Stimulated activated CD4-positive, alpha-beta T cell treated with anti-CD3 and anti-CD28 coated beads, Interleukin-12 subunit alpha, Interleukin-12 subunit beta, amount 100 ng/mL, for 4 hours (primary cell): Measurements from ENCODE around the gene MAST3.
"Not testable (repeated sequence)": the region's sequence is repeated elsewhere in the genome, so short reads cannot be mapped to it uniquely, and the experiment has no call there.

Source experiments
- DNase-seq: peaks from one replicate; pipeline ENCODE4 v3.0.0-alpha.2; 2020

MAST3 gene

GRCh38 chr19:18141031-18141430 lies 43.5 kb downstream of the MAST3 start:
- no peak for DNase-seq

DNA sequence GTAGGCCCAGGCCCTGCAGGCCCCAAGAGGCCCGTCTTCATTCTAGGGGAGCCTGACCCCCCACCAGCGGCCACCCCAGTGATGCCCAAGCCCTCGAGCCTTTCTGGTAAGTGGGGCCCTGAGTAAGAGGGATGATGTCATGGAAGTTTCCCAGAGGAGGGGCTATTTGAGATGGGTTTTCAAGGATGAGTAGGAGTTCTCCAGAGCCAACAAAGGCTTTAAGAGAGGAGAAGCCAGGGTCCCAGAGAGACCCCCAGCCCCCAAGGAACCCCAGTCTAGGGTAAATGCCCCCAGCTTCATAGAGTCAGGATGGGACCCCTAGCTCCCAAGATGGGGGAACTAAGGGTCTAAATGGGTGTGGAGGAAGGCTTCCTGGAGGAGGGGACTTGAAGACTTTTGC lies 46.3 kb downstream of the MAST3 start:
- no peak for DNase-seq

DNA sequence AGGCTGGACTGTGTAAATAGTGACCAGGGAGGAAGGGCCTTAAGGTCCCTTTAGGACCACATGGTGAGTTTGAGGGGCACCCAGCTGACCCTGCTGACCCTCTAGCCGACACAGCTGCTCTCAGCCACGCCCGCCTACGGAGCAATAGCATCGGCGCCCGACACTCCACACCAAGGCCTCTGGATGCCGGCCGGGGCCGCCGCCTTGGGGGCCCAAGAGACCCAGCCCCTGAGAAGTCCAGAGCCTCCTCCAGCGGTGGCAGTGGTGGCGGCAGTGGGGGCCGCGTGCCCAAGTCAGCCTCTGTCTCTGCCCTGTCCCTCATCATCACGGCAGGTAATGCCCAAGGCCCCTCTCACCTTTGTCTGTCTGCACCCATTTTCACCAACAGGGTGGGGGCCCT lies 46.8 kb downstream of the MAST3 start:
- no peak for DNase-seq

- no peak for DNase-seq
These were observed 47.3 kb downstream of the MAST3 start for GRCh38 chr19:18144906-18145305.

DNA sequence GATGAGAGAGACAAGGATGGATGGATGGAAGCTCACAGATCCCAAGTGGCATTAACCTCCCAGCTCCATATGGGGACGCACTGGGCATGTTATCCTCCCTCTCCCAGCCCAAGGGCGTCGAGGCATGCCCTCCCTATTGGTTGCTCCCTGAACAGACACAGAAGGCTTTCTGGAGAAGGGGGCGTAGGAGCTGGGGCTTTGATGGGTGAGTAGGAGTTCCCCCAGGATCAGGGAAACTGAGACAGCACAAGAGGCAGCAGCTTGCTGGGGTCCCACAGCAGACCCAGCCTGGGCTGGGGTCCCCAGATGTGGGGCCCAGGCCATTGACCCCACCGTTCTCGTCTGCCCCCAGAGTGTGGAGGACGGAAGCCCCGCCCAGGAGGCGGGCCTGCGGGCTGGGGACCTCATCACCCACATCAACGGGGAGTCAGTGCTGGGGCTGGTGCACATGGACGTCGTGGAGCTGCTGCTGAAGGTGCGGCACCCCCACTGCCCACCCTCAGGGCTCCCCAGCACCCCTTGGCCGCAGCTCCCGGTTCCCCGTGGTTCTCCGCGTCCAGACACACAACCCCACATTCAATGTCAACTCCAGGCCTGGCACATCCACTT lies 47.9 kb downstream of the MAST3 start:
- no peak for DNase-seq

DNA sequence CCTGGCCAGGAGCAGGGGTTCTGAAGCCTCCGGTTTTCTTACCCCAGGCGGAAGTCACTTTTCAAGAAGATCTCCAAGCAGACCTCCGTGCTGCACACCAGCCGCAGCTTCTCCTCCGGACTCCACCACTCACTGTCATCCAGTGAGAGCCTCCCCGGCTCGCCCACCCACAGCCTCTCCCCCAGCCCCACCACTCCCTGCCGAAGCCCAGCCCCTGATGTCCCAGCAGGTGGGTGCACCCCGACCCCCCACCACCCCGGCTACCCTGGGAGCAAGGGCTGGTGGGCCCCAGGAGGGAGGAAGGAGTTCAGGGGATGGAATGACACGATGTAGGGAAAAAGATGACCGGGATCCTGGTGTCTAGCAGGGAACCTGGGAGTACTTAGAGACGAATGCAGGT lies 49.8 kb downstream of the MAST3 start:
- no peak for DNase-seq

DNA sequence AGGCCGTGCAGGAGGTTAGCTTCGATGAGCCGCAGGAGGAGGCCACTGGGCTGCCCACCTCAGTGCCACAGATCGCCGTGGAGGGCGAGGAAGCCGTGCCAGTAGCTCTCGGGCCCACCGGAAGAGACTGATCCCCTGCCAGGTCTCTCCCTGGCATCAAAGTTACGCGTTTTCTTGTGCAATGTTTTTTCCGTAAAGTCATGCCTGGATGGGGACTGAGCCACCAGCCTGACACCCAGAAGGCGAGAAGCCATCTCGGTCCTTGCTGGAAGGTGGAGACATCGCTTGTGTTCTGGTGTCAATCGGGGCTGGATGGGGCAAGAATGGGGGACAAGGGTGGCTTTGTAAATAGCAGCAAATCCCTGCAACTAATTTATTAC lies 52.0 kb downstream of the MAST3 start:
- no peak for DNase-seq

DNA sequence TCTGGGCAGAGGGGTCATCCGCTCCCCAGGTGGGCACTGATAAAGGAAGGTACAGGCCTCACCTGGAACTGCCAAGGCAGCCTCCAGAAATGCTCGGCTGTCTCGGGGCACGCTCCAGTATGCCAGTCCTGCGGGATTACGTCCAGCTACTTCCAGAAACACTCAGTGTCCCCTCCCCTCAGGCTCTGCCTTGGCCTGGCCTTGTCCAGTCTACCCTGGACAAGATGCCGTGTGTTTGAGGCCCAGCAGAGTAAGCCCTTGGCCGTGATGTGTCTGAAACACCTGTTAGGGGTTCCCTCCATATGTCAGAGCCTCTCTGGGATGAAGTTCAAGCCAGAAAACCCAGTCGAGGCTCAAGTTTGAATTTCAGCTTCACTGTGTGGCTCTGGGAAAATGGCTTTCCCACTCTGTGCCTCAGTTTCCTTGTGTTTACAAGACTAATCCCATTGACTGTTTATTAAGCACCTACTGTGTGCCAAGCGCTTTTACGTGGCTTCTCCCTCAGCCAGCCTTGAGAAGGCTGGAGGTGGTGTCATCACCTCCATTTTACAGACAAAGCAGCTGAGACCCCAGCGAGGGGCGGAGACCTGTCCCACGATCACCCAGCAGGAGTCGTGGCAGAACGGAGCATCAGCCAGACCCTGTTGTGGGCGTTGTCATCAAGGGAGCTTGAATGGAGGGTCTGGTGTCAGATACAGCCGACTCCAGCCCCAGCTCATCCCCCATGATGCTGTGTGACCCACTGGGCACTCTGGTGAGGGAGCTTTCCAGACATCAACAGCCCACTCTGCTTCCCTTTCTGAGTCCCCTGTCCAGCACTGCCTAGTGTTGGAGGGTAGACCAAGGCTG lies 53.4 kb downstream of the MAST3 start:
- DNase-seq, result no peak

GRCh38 chr19:18152442-18152816 lies 54.9 kb downstream of the MAST3 start:
- DNase-seq, result peak; percentile 99

DNA sequence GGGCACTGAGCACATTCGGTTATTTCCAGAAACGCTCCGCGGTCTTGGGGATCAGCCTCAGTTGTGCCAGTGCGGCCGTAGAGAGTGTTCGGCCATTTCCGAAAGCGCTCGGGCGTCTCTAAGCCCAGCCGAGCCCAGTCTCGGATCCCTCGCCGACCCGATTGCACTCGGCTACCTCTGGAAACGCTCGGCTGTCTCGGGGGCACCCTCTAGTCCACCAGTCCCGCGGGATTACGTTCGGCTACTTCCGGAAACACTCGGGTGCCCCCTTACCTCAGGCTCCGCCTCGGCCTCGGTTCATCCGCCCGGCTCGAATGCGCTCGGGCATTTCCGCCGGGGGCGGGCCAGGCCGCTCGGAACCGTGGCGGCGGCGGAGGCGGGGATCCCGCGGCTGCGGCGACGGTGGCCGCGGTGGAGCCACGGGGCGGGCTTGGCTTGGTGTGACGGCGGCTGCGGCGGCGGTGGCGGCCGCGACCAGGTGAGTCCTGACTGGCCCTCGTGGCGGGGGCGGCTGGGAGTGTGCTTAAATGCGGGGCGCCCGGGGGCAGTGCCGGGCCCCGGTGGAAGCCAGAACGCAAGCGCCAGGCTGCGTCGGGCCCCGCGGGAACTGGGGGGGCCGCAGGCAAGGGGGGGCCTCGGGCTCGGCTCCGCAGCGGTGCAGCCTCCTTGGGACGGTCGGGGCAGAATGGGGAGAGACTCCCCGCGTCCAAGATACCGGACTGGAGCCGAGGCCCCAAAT lies 55.4 kb downstream of the MAST3 start, which contains the start of gene PIK3R2:
Gene PIK3R2, plus strand, starts transcription at position 347 of the 739 bp plus-strand sequence. CDS start 2,717 bp downstream, outside the sequence.
- peak; percentile 100 for DNase-seq

DNA sequence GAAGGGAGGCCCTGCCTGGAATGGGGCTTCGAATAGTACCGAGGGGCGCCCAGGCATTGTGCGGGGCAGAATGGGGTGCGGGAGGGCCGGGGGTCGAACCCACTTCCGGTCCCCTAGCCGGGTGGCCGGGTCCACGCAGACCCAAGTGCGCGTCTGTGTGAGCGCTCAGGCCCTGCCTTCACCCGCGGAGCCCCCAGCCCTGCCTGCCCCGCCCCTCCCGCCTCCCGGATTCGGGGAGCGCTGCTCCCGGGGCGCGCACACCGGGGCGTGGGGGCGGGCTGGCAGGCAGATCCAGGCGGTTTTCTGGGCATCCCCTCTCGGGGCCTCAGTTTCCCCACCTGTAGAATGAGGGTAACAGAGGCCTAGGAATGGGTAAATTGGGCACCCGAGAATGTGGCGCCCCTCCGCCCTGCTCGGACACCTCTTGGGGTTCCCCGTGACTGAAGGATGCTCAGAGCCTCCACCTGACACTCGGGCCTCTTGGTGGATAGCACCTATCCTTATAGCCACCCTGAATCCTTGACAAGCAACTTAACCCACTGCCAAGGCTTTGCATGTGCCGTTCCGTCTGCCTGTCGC lies 56.1 kb downstream of the MAST3 start:
- DNase-seq, result peak; percentile 29

DNA sequence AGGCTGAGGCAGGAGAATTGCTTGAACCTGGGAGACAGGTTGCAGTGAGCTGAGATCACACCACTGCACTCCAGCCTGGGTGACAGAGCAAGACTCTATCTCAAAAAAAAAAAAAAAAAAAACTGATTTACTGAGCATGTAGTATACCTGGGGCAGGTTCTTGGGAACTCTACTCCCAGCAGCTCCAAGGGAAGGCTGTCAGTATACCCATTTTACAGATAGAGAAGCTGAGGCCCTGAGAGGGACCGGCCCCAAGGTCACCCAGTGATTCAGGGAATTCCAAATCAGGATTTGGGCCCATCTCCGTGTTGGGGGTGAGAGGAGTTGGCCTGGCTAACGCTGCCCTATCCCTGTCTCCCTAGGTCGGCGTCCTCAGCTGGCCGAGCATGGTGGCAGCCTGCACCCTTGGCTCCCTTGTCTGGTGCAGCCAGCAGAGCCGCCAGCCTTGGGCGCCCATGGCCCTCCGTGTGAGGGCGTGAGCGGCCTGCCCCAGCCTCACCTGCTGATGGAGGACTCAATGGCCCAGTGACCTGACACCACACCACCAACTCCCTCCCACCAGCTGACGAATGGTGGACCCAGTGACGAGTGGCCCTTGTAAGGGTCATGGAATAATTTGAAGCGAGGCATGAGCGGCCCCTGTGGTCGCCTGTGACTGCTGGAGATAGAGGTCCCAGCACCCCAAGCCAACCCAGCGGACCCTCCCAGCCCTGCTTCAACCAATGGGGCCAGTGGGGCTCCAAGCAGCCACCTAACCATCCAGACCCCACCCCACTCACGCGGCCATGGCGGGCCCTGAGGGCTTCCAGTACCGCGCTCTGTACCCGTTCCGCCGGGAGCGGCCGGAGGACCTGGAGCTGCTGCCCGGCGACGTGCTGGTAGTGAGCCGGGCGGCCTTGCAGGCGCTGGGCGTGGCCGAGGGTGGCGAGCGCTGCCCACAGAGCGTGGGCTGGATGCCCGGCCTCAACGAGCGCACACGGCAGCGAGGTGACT lies 57.8 kb downstream of the MAST3 start:
- DNase-seq, result no peak

DNA sequence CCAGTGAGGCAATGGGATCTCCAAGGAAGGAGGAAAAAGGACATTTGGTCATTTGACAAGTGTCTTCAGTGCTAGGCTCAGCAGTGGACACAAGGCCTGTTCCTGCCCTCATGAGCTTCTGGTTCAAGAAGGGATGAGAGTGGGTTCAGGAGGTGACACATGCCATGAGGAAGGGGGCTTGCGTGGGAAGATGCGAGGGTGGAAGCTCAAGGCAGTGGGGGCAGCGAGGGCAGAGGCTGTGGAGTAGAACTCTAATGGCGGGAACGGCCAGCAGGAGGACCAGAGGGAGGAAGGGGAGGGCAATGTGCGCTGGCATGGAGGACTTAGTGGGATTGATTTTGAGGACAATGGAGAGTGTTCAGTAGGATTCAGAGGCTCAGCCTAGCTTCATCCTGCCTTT lies 58.7 kb downstream of the MAST3 start:
- no peak for DNase-seq

DNA sequence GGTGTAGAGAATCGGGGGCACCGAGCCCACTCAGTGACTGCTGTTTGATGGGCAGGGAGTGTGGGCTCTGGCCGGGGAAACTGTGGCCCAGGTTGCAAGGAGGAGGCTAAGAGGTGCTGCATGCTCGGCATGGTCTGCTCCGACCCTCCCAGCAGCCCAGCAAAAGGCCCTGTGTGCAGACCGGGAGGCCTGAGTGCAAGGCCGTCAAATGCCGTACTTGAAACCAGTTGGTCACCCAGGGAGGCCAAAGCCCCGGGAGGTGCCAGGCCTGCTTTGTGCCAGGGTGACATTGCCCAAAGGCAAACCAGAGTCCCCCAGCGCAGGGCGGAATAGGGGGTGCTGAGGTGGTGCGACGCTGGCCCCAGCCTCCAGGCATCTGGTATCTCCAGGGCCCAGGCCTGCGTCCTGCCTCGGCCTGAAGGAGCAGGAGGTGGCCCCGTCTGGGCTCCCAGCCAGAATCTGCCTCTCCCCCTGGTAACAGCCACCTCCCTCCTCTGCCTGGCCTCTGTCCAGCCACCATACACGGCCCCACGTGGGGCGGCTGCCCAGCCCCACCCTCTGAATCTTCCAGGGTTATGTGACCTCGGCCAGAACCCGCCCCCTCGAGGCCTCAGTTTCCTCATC lies 59.4 kb downstream of the MAST3 start:
- DNase-seq, result no peak

DNA sequence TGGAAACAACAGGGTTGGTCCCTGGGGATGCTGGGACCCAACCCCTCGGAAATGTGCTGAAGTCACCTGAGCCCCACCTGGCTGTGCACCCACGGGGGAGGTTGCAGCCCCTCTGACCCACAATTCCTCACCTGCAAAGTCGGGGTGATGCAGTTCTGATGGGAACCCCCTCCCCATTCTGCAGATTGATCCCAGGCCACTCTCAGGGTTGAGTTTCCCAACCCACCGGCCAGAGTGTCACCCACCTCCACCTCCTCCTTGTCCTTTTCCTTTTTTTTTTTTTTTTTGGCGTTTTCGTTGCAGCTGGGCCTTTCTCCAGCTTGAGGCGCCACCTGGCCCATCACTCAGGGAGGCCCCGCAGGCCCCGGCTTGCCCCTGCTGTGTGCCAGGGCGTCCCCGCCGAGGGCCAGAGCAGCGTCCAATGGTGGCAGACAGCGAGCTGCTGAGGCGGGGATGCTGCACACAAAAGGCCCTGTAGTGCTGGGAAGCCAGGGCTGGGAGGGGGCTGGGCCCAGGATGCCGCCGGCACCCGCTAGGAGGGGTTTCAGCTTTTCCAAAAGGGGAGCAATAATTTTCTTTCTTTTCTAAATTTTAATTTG lies 60.0 kb downstream of the MAST3 start:
- DNase-seq, result no peak

- DNase-seq, result no peak
These were observed 60.9 kb downstream of the MAST3 start for GRCh38 chr19:18158467-18158866.

DNA sequence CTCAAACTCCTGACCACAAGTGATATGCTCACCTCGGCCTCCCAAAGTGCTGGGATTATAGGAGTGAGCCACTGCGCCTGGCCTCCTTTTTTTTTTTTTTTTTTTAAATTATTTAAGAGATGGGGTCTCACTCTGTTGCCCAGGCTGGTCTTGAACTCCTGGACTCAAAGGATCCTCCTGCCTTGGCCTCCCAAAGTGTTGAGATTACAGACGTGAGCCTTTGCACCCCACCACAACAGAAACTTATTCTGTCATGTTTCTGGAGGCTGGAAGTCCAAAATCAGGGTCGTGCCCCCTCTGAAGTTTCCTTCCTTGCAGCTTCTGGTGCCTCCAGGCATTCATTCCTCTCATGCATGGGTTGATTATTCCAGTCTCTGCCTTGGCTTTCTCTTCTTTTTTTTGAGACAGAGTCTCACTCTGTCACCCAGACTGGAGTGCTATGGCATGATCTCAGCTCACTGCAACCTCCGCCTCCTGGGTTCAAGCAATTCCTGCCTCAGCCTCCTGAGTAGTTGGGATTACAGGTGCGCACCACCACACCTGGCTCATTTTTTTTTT lies 61.6 kb downstream of the MAST3 start:
- not testable (repeated sequence) for DNase-seq

DNA sequence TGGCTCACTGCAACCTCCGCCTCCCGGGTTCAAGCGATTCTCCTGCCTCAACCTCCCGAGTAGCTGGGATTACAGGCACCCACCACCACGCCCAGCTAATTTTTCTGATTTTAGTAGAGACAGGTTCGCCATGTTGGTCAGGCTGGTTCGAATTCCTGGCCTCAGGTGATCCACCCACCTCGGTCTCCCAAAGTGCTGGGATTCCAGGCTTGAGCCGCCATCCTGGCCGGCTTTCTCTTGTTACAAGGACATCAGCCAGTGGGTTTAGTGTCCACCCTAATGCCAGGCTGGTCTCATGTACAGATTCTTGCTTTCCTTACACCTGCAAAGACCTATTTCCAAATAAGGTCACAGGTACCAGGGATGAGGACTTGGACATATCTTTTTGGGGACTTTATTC lies 62.2 kb downstream of the MAST3 start:
- DNase-seq, result no peak

- no peak for DNase-seq
These were observed 63.0 kb downstream of the MAST3 start for GRCh38 chr19:18160493-18160970.

DNA sequence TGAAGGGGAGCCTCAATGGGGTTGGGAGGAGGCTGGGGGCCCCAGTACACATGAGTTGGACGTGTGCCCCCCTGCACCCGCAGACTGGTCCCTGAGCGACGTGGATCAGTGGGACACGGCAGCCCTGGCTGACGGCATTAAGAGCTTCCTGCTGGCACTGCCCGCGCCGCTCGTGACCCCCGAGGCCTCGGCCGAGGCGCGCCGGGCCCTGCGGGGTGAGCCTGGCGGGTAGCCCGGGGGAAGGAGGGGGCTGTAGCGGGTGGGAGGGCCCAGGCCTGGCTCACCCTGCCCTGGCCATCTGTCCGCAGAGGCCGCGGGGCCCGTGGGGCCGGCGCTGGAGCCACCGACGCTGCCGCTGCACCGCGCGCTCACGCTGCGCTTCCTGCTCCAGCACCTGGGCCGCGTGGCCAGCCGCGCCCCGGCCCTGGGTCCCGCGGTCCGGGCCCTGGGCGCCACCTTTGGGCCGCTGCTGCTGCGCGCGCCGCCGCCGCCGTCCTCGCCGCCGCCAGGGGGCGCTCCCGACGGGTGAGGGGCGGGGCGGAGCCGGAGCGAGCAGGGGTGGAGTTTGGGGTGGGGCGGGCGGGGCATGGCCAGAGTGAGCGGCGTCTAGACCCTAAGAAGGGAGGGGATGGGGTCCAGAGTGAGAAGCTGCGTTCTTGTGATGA lies 63.5 kb downstream of the MAST3 start:
- DNase-seq, result peak; percentile 82
